ENCODE measurements around the gene PTMA.

PTMA gene

GRCh38 chr2:231666171-231667095 is 41.9 kb upstream of the PTMA start:
- Histone ChIP-seq H3K27me3 (ENCODE audit: insufficient read depth, poor library complexity, severe bottlenecking) (no peaks in the 10 kb centered on the region), H3K36me3 (ENCODE audit: low read depth) (no peaks in the 10 kb centered on the region), H3K4me3 (ENCODE audit: severe bottlenecking) (peak overlapping the region; percentile 7), H3K27ac (ENCODE audit: poor library complexity, severe bottlenecking) (peak overlapping the region; percentile 30), H3K9me3 (ENCODE audit: severe bottlenecking) (no peaks in the 10 kb centered on the region), H3K4me1 (ENCODE audit: insufficient read depth, poor library complexity, severe bottlenecking) (peaks cover 4% of the 10 kb centered on the region)
- peak; percentile 75 for DNase-seq (ENCODE audit: low spot score)
- ATAC-seq (ENCODE audit: low read depth): peak; percentile 74
- no peak for TF ChIP-seq CTCF (IDR thresholded peaks at IDR 0.05; ENCODE audit: poor library complexity, severe bottlenecking)

- Histone ChIP-seq H3K4me3 (ENCODE audit: severe bottlenecking) (no peak overlapping the region), H3K27ac (ENCODE audit: poor library complexity, severe bottlenecking) (peak overlapping the region; percentile 30), H3K27me3 (ENCODE audit: insufficient read depth, poor library complexity, severe bottlenecking) (no peaks in the 10 kb centered on the region), H3K4me1 (ENCODE audit: insufficient read depth, poor library complexity, severe bottlenecking) (no peaks in the 10 kb centered on the region), H3K9me3 (ENCODE audit: severe bottlenecking) (no peaks in the 10 kb centered on the region), H3K36me3 (ENCODE audit: low read depth) (no peaks in the 10 kb centered on the region)
- no peak for TF ChIP-seq CTCF (IDR thresholded peaks at IDR 0.05; ENCODE audit: poor library complexity, severe bottlenecking)
- ATAC-seq (ENCODE audit: low read depth): no peak
- DNase-seq (ENCODE audit: low spot score): no peak
These were observed 41.3 kb upstream of the PTMA start for GRCh38 chr2:231667096-231667427.

GRCh38 chr2:231667496-231667895 is 40.8 kb upstream of the PTMA start:
- DNase-seq (ENCODE audit: low spot score) (no peak), ATAC-seq (ENCODE audit: low read depth) (no peak)
- TF ChIP-seq CTCF (IDR thresholded peaks at IDR 0.05; ENCODE audit: poor library complexity, severe bottlenecking): no peak
- Histone ChIP-seq H3K27me3 (ENCODE audit: insufficient read depth, poor library complexity, severe bottlenecking) (no peaks in the 10 kb centered on the region), H3K36me3 (ENCODE audit: low read depth) (no peaks in the 10 kb centered on the region), H3K27ac (ENCODE audit: poor library complexity, severe bottlenecking) (no peak overlapping the region), H3K4me3 (ENCODE audit: severe bottlenecking) (no peak overlapping the region), H3K4me1 (ENCODE audit: insufficient read depth, poor library complexity, severe bottlenecking) (no peaks in the 10 kb centered on the region), H3K9me3 (ENCODE audit: severe bottlenecking) (no peaks in the 10 kb centered on the region)

DNA sequence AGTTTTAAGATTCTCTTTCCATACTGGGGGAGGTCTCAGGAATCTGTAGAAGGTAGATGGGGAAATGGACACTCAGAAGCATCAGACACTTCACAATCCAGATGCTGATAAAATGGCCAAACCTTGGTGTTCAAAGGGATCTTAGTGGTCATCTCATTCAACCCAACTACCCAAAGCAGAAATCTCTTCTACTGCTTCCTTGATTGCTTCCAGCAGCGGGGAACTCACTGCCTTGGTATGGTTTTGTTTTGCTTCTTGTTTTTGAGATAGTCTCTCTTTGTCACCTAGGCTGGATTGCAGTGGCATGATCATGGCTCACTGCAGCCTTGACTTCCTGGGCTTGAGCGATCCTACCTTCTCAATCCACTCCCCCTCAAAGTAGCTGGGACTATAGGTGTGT is 39.3 kb upstream of the PTMA start:
- no peak for TF ChIP-seq CTCF (IDR thresholded peaks at IDR 0.05; ENCODE audit: poor library complexity, severe bottlenecking)
- Histone ChIP-seq H3K4me1 (ENCODE audit: insufficient read depth, poor library complexity, severe bottlenecking) (peaks cover 12% of the 10 kb centered on the region), H3K9me3 (ENCODE audit: severe bottlenecking) (no peaks in the 10 kb centered on the region), H3K4me3 (ENCODE audit: severe bottlenecking) (no peak overlapping the region), H3K27me3 (ENCODE audit: insufficient read depth, poor library complexity, severe bottlenecking) (no peaks in the 10 kb centered on the region), H3K27ac (ENCODE audit: poor library complexity, severe bottlenecking) (no peak overlapping the region), H3K36me3 (ENCODE audit: low read depth) (no peaks in the 10 kb centered on the region)
- DNase-seq (ENCODE audit: low spot score) (no peak), ATAC-seq (ENCODE audit: low read depth) (no peak)
